ENCODE results near the gene NPAT. TPM values are rescaled to one million over a fixed set of nuclear protein-coding genes. Genes with fewer than 3 reads are reported as not detected.
A peak's percentile ranks its signal among the peaks of the same experiment; 100 is the strongest.

Gene NPAT
- total and polyA plus RNA-seq, 7 experiments from 2014 or later = 38.4 to 89.2 (median 45.9) TPM

DNA sequence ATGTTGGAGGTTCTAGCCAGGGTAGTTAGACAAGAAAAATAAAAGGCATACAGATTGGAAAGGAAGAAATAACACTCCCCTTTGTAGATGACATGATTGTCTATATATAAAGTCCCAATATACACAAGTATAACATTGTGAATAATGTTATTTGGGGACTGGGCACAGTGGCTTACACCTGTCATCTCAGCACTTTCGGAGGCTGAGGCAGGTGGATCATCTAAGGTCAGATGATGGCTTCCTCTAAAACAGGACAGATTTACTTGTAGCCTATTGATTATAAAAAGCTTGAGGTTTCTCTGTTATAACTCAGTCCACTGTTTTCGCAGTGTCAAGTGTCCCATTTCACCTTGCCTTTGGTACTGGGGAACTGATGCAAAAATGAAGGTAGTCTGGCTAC, 20.0 kb upstream of the NPAT start:
- no peak for ATAC-seq
- POLR2A ChIA-PET = interaction anchor here (1.0 to 13.4 kb wide), 6 partner anchors 9 to 100 kb away, joined by 3 to 779 read pairs (median 4); partner anchors contain the start of genes ATM and NPAT
- H3K4me3 Mint-ChIP-seq = peak overlapping the region; percentile 1 to 82 (median 43)
- CTCF ChIA-PET = no interaction called here
- no peak overlapping the region for H3K4me3 ChIP-seq (ENCODE audit: low read length)
- H3K27ac Mint-ChIP-seq = peak overlapping the region in 8 of 9 donors; percentile 82 to 95 (median 86)
- peaks cover 0 to 5% (median 0%) of the 10 kb centered on the region in 11 donors for H3K9me3 Mint-ChIP-seq
- H3K9me3 ChIP-seq (ENCODE audit: control insufficient read depth in 2 of 3, low read length in 3 of 3) = no peaks in the 10 kb centered on the region
- peaks cover 48 to 94% (median 86%) of the 10 kb centered on the region in 7 donors for H3K4me1 Mint-ChIP-seq
- no peak for DNase-seq
- H3K4me1 ChIP-seq (ENCODE audit: control insufficient read depth in 2 of 2, insufficient read depth in 2 of 2, low read length in 2 of 2) = peaks cover 74 to 90% of the 10 kb centered on the region in 2 donors
- H3K27me3 Mint-ChIP-seq = no peaks in the 10 kb centered on the region
- H3K36me3 Mint-ChIP-seq = peaks cover 3 to 54% (median 43%) of the 10 kb centered on the region in 5 donors
- H3K36me3 ChIP-seq (ENCODE audit: control insufficient read depth in 2 of 3, insufficient read depth in 3 of 3, low read length in 3 of 3) = peaks cover 6 to 10% (median 7%) of the 10 kb centered on the region in 3 experiments
- intact Hi-C loops (cut with micrococcal nuclease) = no loop called here
- no peaks in the 10 kb centered on the region for H3K27me3 ChIP-seq (ENCODE audit: control insufficient read depth in 2 of 2, insufficient read depth in 2 of 2, low read length in 2 of 2)
- H3K27ac ChIP-seq (ENCODE audit: low read depth, low read length) = peak overlapping the region; percentile 70

DNA sequence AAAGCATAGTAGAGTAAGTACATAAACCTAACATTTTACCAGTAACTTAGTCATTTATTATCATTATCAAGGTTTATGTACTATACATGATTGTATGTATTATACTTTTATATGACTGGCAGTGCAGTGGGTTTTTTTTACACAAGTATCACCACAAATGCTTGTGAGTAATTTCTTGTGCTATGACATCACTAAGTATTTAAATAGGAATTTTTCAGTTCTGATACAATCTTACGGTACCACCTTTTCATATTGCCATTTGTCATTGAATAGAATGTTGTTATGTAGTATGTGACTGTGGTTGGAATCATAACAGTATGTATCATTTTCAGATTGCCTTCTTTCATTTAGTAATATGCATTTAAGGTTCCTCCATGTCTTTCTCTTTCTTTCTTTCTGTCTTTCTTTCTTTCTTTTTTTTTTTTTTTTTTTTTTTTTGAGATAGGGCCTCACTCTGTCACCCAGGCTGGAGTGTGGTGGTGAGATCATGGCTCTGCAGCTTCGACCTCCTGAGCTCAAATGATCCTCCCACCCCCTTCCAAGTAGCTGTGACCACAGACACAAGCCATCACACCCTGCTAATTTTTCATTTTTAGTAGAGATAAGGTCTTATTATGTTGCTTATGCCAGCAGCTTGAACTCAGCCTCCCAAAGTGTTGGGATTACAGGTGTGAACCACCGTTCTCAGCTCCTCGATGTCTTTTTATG, 19.0 kb upstream of the NPAT start:
- Histone ChIP-seq H3K4me1 (ENCODE audit: control insufficient read depth in 2 of 2, insufficient read depth in 2 of 2, low read length in 2 of 2) (peaks cover 73 to 87% of the 10 kb centered on the region in 2 donors), H3K27me3 (ENCODE audit: control insufficient read depth in 2 of 2, insufficient read depth in 2 of 2, low read length in 2 of 2) (no peaks in the 10 kb centered on the region), H3K36me3 (ENCODE audit: control insufficient read depth in 2 of 3, insufficient read depth in 3 of 3, low read length in 3 of 3) (peaks cover 5 to 10% (median 6%) of the 10 kb centered on the region in 3 experiments), H3K27ac (ENCODE audit: low read depth, low read length) (peak overlapping the region; percentile 70), H3K9me3 (ENCODE audit: control insufficient read depth in 2 of 3, low read length in 3 of 3) (no peaks in the 10 kb centered on the region), H3K4me3 (ENCODE audit: low read length) (no peak overlapping the region)
- Mint-ChIP-seq H3K4me1 (peaks cover 57 to 94% (median 87%) of the 10 kb centered on the region in 7 donors), H3K27ac (peak overlapping the region; percentile 38 to 95 (median 90)), H3K9me3 (peaks cover 0 to 5% (median 0%) of the 10 kb centered on the region in 11 donors), H3K4me3 (peak overlapping the region in 9 of 10 donors; percentile 1 to 82 (median 30)), H3K36me3 (peaks cover 3 to 57% (median 36%) of the 10 kb centered on the region in 5 donors), H3K27me3 (no peaks in the 10 kb centered on the region)
- POLR2A ChIA-PET = interaction anchor here (0.8 to 13.4 kb wide), 6 partner anchors 10 to 46 kb away, joined by 3 to 779 read pairs (median 5); partner anchors contain the start of genes ATM and NPAT
- DNase-seq = peak in 1 of 9 donors; percentile 30
- ATAC-seq = peak; percentile 28
- intact Hi-C loops (cut with micrococcal nuclease) = no loop called here
- CTCF ChIA-PET = interaction anchor here (7.2 kb wide), 1 partner anchor 17 kb away, joined by 104 read pairs; the partner anchor contains the start of genes ATM and NPAT

DNA sequence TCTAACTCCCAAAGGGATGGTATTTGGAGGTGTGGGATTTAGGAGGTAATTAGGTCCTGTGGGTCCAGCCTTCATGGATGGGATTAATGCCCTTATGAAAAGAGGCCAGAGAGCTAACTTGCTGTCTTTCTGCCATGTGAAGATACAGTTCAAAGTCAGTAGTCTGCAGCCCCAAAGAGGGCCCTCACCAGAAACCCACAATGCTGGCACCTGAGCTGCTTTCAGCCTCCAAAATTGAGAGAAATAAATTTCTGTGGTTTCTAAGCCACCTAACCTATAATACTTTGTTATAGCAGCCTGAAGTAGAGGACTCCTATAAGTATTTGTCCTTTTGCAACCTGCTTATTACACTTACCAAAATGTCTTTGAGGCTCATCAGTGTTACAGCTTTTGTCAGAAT, 16.6 kb upstream of the NPAT start:
- peak; percentile 15 for ATAC-seq
- CTCF ChIA-PET = interaction anchor here (1.1 to 7.2 kb wide), 4 partner anchors 9 to 20 kb away, joined by 4 to 104 read pairs (median 5); partner anchors contain the start of genes ATM and NPAT
- peaks cover 2 to 63% (median 33%) of the 10 kb centered on the region in 5 donors for H3K36me3 Mint-ChIP-seq
- H3K27ac Mint-ChIP-seq = peak overlapping the region; percentile 62 to 95 (median 90)
- H3K36me3 ChIP-seq (ENCODE audit: control insufficient read depth in 2 of 3, insufficient read depth in 3 of 3, low read length in 3 of 3) = peaks cover 6 to 8% (median 6%) of the 10 kb centered on the region in 3 experiments
- peak overlapping the region; percentile 26 for H3K4me3 ChIP-seq (ENCODE audit: low read length)
- peaks cover 80 to 93% of the 10 kb centered on the region in 2 donors for H3K4me1 ChIP-seq (ENCODE audit: control insufficient read depth in 2 of 2, insufficient read depth in 2 of 2, low read length in 2 of 2)
- H3K27me3 ChIP-seq (ENCODE audit: control insufficient read depth in 2 of 2, insufficient read depth in 2 of 2, low read length in 2 of 2) = no peaks in the 10 kb centered on the region
- POLR2A ChIA-PET = interaction anchor here (0.9 to 13.4 kb wide), 10 partner anchors 7 to 48 kb away, joined by 3 to 779 read pairs (median 8); partner anchors contain the start of genes ATM and NPAT
- H3K9me3 Mint-ChIP-seq = peaks cover 0 to 5% (median 0%) of the 10 kb centered on the region in 11 donors
- intact Hi-C loops (cut with micrococcal nuclease) = loop anchor here (1.0 to 5.0 kb wide), 3 partner anchors 10 to 353 kb away; partner anchors contain the start of genes C11orf65 (in 1 of the 2) and EXPH5 (in 1 of the 2)
- no peaks in the 10 kb centered on the region for H3K9me3 ChIP-seq (ENCODE audit: control insufficient read depth in 2 of 3, low read length in 3 of 3)
- H3K4me3 Mint-ChIP-seq = peak overlapping the region; percentile 37 to 82 (median 74)
- H3K27ac ChIP-seq (ENCODE audit: low read depth, low read length) = peak overlapping the region; percentile 59
- peak in 7 of 9 donors; percentile 35 to 58 (median 46) for DNase-seq
- peaks cover 56 to 93% (median 79%) of the 10 kb centered on the region in 7 donors for H3K4me1 Mint-ChIP-seq
- H3K27me3 Mint-ChIP-seq = no peaks in the 10 kb centered on the region

DNA sequence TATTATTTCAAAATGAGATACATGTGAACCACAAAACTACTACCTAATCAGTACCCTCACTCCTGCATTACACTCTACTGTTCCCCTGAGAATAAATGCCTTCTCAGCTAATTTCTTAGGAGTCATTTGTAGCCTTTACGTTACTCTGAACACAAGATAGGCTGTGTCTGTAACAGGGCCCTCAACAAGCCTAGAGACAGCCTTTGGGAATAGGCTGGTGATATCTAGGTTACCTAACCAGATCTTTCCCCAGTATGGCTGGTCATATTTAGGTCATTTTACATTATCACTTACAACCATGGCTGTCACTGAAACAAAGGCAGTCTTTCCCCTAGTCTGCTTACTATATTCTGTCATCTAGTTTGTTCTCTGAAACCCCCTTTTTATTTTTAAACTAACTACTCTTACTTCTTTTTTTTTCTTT, 14.6 kb upstream of the NPAT start:
- Histone ChIP-seq H3K4me3 (ENCODE audit: low read length) (peak overlapping the region; percentile 50), H3K36me3 (ENCODE audit: control insufficient read depth in 2 of 3, insufficient read depth in 3 of 3, low read length in 3 of 3) (peaks cover 7 to 20% (median 8%) of the 10 kb centered on the region in 3 experiments), H3K9me3 (ENCODE audit: control insufficient read depth in 2 of 3, low read length in 3 of 3) (no peaks in the 10 kb centered on the region), H3K4me1 (ENCODE audit: control insufficient read depth in 2 of 2, insufficient read depth in 2 of 2, low read length in 2 of 2) (peaks cover 75 to 94% of the 10 kb centered on the region in 2 donors), H3K27ac (ENCODE audit: low read depth, low read length) (peak overlapping the region; percentile 74), H3K27me3 (ENCODE audit: control insufficient read depth in 2 of 2, insufficient read depth in 2 of 2, low read length in 2 of 2) (no peaks in the 10 kb centered on the region)
- Mint-ChIP-seq H3K4me3 (peak overlapping the region in 9 of 10 donors; percentile 54 to 89 (median 82)), H3K9me3 (peaks cover 0 to 5% (median 0%) of the 10 kb centered on the region in 11 donors), H3K4me1 (peaks cover 53 to 95% (median 79%) of the 10 kb centered on the region in 7 donors), H3K27me3 (no peaks in the 10 kb centered on the region), H3K36me3 (peaks cover 2 to 74% (median 43%) of the 10 kb centered on the region in 5 donors), H3K27ac (peak overlapping the region in 7 of 9 donors; percentile 81 to 97 (median 95))
- peak; percentile 51 for ATAC-seq
- intact Hi-C loops (cut with micrococcal nuclease) = loop anchor here (1.0 to 5.0 kb wide), 4 partner anchors 9 to 355 kb away; partner anchors contain the start of genes C11orf65 (in 1 of the 2) and EXPH5 (in 1 of the 2)
- DNase-seq = peak in 4 of 9 donors; percentile 31 to 63 (median 50)
- ChIA-PET POLR2A (interaction anchor here (0.6 to 13.4 kb wide), 19 partner anchors 9 to 116 kb away, joined by 3 to 779 read pairs (median 5); partner anchors contain the start of genes ACAT1, ATM and NPAT), CTCF (interaction anchor here (0.7 to 7.2 kb wide), 5 partner anchors 9 to 44 kb away, joined by 3 to 104 read pairs (median 4); partner anchors contain the start of genes ATM and NPAT)

DNA sequence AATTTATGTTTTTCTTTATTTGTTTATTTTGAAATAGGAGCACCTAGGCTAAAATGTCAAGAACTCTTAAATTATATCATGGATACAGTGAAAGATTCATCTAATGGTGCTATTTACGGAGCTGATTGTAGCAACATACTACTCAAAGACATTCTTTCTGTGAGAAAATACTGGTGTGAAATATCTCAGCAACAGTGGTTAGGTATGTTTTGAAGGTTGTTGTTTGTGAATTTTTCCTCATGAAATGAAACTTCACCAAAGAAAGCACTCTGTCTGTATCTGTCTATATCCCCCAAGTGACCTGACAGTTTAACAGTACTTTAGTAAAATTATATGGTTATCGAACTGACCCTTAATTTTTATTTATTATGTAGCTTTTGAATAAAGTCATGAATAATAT, 13.2 kb upstream of the NPAT start:
- H3K4me3 Mint-ChIP-seq = peak overlapping the region in 9 of 10 donors; percentile 20 to 89 (median 82)
- H3K27me3 ChIP-seq (ENCODE audit: control insufficient read depth in 2 of 2, insufficient read depth in 2 of 2, low read length in 2 of 2) = no peaks in the 10 kb centered on the region
- H3K9me3 ChIP-seq (ENCODE audit: control insufficient read depth in 2 of 3, low read length in 3 of 3) = no peaks in the 10 kb centered on the region
- H3K27ac ChIP-seq (ENCODE audit: low read depth, low read length) = peak overlapping the region; percentile 74
- POLR2A ChIA-PET = interaction anchor here (0.8 to 13.4 kb wide), 8 partner anchors 11 to 114 kb away, joined by 3 to 779 read pairs (median 13); partner anchors contain the start of genes ACAT1, ATM and NPAT
- peaks cover 4 to 73% (median 50%) of the 10 kb centered on the region in 5 donors for H3K36me3 Mint-ChIP-seq
- H3K4me1 Mint-ChIP-seq = peaks cover 50 to 95% (median 76%) of the 10 kb centered on the region in 7 donors
- H3K27me3 Mint-ChIP-seq = no peaks in the 10 kb centered on the region
- no peak for DNase-seq
- intact Hi-C loops (cut with micrococcal nuclease) = loop anchor here (1.0 to 5.0 kb wide), 6 partner anchors 11 to 357 kb away; partner anchors contain the start of genes C11orf65 (in 2 of the 2), ATM (in 1 of the 2) and EXPH5 (in 1 of the 2)
- CTCF ChIA-PET = interaction anchor here (7.2 kb wide), 1 partner anchor 11 kb away, joined by 104 read pairs; the partner anchor contains the start of genes ATM and NPAT
- peaks cover 8 to 24% (median 12%) of the 10 kb centered on the region in 3 experiments for H3K36me3 ChIP-seq (ENCODE audit: control insufficient read depth in 2 of 3, insufficient read depth in 3 of 3, low read length in 3 of 3)
- H3K9me3 Mint-ChIP-seq = peaks cover 0 to 5% (median 0%) of the 10 kb centered on the region in 11 donors
- ATAC-seq = no peak
- H3K4me3 ChIP-seq (ENCODE audit: low read length) = peak overlapping the region; percentile 36
- peak overlapping the region in 7 of 9 donors; percentile 81 to 97 (median 95) for H3K27ac Mint-ChIP-seq
- peaks cover 77 to 90% of the 10 kb centered on the region in 2 donors for H3K4me1 ChIP-seq (ENCODE audit: control insufficient read depth in 2 of 2, insufficient read depth in 2 of 2, low read length in 2 of 2)

All from naive thymus-derived CD4-positive, alpha-beta T cell (primary cell).